ENCODE data around the gene ZNF174.

ZNF174 gene

DNA sequence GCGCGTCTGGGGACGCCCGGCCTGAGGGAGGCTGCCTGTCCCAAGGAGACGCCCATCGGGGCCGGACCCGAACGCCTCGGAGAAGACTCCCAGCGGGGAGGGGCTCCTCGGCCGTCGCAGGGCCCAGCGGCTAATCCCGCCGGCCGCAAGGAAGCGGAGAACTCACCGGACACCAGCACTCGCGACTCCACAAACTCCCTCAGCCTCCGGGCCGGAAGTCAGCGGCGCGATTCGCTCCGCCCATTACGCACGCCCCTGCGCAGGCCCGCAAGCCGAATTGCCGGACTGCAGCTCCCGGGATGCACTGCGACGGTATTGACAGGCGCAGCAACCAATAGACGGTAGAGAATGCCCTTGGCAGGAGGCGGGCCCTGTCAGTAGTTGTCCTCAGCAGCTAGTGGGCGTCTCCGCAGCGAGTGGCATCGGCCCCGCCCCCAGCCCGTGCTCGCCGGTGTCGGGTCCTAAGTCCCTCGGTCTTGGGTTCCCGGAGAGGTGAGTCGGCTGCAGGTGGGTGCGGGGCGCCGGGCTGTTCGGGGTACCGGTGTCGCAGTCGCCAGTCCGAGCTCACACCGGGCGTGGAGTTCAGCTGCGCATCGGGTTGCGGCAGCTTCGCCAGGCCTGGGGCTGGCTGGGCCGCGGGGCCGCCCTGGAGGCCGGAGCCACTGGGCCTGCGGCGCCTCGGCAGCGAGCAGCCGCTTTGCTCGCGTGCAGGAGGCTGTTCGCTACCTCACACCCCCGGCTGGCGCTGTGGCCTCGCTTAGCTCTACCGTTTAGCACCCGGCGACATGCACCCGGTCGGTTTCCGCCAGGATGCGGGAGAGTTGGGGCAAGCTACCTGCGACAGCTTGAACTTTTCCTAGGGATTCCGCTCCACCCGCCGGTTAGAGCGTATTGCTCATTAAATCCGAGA is at the start of gene ZNF174, which contains the start of gene ZSCAN32:
TSS of gene ZNF174 (plus strand) at position 437 of the 910 bp plus-strand sequence. CDS start 790 bp downstream, outside the sequence.
TSS of gene ZSCAN32 (minus strand) at position 226 of the 910 bp plus-strand sequence. CDS start 3,447 bp downstream, outside the sequence.
- DNase-seq = peak; percentile 97 to 99

DNA sequence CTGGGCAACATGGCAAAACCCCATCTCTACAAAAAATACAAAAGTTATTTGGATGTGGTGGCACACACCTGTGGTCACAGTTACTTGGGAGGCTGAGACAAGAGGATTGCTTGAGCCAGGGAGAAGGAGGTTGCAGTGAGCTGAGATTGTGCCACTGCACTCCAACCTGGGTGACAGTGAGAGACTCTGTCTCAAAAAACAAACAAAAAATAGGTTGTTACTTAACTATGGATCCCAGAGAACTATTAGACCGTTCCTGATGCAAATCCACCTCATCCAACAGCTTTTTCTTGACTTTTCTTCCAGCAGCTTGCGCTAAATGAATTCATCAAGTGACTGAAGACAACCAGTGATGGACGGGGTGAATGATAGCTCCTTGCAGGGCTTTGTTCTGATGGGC is 45.4 kb upstream of the ZNF174 start, which contains the start of gene OR2C1:
TSS of gene OR2C1 (plus strand) at position 301 of the 400 bp plus-strand sequence. CDS start at position 353, 52 bp downstream.
- no peak for DNase-seq

DNA sequence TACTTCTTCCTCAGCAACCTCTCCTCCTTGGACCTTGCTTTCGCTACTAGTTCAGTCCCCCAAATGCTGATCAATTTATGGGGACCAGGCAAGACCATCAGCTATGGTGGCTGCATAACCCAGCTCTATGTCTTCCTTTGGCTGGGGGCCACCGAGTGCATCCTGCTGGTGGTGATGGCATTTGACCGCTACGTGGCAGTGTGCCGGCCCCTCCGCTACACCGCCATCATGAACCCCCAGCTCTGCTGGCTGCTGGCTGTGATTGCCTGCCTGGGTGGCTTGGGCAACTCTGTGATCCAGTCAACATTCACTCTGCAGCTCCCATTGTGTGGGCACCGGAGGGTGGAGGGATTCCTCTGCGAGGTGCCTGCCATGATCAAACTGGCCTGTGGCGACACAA is 44.9 kb upstream of the ZNF174 start:
- DNase-seq = no peak

DNA sequence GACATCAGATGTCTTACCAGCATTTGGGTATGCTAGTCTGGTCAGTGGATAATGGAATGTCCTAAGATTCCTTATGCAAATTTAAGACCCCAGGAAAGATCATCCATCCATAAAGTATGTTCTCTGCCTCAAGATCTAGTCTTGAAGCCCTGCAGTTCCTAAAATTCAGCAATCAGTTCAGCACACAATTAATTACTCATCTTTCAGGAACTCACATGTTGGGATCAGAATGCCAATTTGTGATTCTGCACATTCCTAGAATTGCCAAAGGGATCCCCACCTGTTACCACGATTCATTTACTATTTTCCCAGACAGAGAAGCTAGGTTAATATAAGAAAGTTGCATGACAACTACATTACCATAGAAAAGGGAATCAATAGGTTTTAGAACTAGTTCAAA is 42.1 kb upstream of the ZNF174 start:
- no peak for DNase-seq

DNA sequence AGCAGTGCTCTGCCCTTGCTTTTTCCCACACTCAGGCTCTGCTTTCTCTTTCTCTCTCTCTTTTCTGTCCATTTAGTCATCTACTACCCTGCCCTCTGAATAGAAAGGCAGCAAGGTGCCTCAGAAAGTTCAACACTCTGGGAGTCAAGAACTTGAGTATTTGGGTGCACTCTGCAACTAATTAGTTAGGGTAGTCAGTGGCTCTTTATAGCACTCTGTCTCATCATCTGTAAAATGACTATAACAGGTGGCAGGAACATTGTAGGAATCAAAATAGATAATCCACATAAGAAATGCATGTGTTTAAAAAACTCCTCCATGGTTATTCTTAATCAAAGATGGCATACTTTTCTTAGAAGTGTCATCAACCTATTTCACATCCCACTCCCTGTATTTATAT is 38.1 kb upstream of the ZNF174 start:
- no peak for DNase-seq

DNA sequence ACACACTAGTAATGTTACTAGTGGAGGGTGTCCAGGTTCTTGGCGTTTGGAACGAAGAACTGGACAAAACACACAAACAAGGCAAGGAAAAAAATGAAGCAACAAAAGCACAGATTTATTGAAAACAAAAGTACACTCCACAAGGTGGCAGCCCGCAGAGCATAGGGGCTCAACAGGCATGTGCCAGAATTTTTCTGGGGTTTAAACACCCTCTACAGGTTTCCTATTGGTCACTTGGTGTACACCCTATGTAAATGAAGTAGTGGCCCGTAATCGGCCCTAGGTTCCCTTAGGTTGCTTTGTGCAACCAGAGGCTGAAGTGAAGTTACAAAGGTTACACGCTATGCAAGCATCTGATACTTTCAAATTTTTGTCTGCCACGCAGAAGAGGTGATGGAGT is 37.2 kb upstream of the ZNF174 start:
- no peak for DNase-seq

DNA sequence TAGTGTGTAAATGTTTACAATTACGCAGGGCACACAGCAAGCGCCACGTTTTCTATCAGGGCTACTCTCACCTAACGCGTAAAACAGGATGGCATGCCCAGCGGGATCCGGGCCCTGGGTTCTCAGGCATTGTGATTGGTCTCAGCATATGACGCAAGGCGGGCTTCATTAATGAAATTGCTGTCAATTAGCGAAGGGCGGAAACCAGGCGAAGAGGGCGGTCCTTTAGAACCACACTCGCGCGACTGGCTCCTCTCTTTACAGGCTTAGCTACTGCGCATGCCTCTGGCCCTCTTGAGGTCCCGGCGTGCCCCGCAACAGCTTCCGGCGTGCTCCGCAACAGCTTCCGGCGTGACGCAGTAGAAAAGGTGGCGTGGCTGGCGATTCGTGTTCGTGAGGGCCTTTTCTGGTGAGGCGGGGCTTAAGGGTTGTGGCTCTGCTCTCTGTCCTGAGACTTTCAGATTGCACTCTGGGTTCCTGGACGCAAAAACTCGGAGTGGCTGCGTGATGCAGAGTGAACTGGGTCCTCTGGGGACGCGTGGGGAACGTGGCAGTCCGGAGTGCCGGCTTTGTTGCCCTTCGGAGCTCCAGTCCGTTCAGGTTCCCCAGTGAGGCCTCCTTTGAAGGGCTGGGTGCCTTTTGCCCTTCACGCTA is 36.1 kb upstream of the ZNF174 start:
- peak; percentile 74 to 91 for DNase-seq

DNA sequence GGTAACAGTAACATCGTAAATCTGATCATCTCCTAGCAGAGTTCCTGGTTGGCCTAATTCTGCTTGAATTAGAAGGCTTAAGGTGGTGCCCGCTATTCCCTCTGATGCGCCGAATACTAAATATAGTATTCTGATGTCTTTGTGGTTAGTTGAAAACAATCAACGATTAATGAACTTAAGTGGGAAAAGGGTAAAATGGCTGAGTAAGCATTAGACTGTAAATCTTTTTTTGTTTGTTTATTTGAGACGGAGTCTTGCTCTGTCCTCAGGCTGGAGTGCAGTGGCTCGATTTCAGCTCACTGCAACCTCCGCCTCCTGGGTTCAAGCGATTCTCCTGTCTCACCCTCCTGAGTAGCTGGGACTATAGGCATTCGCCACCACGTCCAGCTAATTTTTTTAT is 31.9 kb upstream of the ZNF174 start:
- no peak for DNase-seq

DNA sequence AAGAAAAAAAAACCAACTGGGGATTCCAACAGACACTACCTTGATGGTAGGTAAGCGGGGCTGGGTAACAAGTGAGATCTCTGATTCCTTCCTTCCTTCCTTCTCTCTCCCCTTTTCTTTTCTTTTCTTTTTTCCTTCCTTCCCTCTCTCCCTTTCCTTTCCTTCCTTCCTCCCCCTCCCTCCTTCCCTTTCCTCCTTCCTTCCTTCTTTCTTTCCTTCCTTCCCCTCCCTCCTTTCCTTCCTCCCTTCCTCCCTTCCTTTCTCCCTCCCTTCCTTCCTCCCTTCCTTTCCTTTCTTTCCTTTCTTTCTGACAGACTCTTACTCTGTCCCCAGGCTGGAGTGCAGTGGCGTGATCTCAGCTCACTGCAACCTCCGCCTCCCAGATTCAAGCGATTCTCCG is 25.3 kb upstream of the ZNF174 start:
- no peak for DNase-seq

DNA sequence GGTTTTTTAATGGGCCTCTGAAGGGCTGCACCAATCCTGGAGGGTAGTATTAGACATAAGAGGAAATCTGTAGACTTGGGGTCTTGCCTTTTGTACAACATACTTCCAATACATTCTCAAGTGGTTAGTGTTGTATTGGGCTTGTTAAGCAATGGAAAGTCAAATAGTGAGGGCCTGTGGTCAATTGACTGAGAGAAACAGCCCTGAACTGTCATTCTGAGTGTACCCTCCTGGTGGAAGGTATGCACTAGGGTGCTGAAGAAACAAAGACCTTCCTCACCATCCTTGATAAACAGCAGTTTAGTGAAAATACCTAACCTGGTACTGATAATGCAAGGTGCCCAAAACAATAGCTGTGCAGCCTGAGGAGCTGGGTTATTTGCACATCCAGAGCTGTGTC is 23.1 kb upstream of the ZNF174 start:
- DNase-seq = no peak

DNA sequence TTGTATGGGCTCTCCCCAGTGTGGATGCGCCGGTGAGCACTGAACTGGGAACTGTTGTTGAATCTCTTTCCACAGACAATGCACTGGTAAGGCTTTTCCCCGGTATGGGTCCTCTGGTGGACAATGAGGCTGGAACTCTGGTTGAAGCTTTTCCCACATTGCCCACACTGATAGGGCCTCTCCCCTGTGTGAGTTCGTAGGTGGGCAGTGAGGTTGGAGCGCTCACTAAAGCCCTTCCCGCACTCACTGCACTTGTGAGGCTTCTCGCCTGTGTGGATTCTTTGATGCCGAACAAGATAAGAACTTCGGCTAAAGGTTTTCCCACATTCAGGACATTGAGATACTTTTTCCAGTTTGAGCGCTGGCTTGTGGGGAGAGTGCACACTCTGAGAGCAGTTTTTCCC is 18.0 kb upstream of the ZNF174 start:
- no peak for DNase-seq

DNA sequence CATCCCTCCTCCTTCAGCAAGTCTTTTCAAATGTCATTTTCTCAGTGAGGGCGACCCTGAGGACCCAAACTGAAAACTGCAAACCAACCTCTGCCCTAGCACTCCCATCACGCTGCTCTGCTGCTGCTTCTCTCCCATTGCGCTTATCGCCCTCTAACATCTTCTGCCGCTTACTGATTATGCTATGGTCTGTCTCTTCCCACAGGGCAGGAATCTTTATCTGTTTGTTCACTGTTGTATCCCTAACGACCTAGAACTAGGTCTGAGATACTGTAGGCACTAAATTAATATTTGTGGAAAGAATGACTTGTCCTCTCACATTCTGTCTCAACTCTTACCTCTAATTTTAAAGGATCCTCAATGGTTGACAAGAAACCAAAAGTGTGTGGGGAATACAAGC is 12.7 kb upstream of the ZNF174 start:
- no peak for DNase-seq

DNA sequence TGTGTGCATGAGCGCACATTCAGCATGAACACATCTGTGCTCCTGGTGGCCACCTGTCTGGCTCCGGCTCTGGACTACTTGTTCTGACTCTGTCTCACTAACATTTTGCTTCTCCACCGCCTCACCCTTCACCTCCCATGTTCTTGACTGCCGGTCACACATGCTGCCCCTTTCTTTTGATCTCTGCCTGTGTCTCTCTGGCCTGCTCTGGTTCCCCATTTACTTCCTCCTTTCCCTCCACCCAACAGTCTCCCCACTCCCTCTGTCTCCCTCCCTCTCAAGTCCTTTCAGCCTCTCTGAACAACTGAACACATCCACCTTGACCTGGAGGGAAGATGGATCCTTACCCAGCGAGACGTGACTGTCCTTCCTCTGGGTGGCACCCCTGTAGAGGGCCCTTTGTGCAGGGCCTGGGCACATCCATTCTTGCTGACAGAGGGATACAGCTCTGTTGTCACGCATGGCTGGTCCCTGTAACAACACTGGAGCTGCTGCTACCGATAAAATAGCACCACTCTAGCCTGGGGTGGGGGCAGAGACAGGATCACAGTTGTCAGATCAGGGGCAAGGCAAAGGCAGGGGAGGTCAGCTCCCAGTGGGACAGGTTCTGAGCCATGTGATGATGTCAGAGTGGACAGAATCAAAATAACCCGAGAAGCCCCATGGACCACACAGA is 11.2 kb upstream of the ZNF174 start:
- no peak for DNase-seq

DNA sequence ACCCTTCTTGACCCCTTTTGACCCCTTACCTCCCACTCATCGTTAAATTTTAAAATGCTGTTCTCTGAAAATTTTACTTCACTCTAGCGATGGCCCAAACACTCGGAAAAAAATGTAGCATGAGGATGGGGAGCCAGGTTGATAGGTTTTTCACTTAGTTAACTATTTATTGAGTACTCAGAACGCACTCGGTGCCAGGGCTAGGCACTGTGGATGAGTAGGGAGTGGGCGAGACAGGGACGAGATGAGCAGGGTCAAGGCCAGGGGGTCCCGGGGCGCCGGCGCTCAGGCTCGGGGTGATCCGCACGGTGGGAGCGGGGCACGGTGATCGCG is 603 bp upstream of the ZNF174 start:
- DNase-seq = no peak

DNA sequence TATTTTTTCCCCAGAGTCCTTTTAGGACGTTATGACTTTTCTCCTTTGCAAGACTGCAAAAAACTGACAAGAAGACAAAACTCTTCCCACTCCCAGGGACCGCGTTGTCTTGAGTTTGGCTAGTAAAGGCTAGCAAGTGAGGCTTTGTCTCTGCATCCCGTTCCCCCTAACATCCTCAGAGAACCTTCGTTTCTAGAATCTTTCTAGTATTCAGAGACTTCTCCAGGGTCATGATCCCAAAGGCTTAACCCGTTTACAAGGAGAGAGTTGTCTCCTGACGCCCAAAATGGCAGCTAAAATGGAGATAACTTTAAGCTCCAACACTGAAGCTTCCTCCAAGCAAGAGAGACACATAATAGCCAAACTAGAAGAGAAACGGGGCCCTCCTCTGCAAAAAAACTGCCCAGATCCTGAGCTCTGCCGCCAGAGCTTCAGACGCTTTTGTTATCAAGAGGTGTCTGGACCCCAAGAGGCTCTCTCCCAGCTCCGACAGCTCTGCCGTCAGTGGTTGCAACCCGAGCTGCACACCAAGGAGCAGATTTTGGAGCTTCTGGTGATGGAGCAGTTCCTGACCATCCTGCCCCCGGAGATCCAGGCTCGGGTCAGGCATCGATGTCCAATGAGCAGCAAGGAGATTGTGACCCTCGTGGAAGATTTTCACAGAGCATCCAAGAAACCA is 843 bp downstream of the ZNF174 start:
- no peak for DNase-seq

DNA sequence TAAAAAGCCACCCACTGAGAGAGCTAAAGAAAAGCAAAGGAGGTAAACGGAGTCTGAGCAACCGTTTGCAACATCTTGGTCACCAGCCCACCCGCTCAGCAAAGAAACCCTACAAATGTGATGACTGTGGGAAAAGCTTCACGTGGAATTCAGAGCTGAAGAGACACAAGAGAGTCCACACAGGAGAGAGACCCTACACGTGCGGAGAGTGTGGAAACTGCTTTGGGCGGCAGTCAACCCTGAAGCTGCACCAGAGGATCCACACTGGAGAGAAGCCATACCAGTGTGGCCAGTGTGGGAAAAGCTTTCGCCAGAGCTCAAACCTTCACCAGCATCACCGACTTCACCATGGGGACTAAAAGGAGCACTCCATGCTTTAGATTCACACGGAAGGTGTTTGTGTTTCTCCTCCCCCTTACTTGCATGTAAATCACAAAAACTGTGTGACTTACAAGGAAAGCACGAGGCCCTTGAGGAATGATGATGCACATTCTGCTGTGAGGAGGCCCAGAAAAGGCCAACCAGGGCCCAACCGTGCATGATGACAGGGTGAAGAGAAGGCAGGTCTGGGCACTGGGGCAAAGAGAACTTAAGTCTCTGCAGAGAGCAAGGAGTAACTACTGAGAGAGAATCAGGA is 7.7 kb downstream of the ZNF174 start:
- no peak for DNase-seq

DNA sequence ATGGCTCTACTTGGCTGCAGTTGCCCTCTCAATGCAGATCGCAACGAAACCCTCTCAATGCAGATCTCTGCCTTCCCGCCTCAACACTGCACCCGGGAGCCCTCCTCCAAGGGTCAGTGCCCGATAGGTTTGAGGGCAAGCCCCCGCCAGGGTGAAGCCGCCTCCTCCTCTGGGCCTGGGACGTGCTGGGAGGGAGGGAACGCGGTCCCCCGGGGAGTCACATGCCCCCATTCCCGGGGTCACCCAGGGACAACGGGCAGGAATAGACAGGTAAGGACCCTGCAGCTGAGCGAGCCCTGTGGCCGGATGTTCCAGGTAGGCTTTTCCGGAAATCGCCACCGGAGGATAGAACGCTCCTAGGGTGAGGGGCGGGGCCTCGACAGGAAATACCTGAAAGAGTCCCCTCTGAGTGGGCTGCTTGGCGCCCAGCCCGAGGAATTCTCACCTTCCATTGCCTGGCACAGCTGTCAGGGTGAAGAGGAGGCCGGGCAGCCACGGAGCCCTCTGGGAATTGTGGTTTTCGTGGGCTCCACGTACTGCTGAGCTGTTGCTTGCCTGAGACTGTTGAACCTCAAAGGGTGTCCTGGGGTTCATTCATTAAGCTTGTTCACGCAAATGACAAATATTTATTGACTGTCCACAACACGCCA is 12.8 kb downstream of the ZNF174 start:
- no peak for DNase-seq

DNA sequence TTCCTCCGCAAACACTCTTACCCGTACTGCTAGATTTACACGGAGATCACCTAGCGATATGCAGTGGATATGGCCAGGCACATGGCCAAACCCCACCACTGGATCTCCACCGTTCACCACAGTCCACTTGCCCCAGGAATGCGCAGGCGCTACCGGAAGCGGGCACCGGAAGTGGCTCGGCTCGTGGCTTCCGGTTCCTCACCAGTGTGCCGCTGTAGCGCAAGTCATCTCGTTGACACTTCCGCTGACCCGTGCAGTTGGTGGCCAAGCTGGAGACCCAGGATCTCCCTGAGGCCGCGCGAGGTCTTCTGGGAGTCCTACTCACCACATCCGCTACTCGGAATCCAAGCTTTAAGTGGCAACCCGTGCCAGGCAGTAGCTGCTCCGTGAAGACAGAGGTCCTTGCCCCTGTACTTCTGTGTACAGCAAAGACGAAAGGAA is 30.8 kb downstream of the ZNF174 start:
- peak; percentile 50 to 64 for DNase-seq

DNA sequence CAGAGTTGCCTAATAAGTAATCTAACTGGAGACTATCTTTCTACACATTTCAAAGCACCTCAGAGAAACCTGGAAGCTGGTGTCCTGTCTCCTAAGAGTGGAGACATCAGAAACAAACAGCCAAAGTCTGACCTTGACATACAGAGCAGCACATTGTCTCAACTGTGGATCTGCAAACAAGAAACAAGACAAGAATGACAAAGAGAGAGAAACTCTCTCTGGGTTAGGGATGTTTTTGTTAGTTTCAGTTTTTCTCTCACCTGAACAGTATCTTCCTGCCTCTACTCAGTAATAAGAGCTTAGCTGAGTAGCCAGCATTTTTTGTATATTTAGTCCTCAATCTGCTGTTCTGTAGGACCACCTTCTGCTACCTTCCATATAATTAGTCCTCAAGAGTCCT is 33.4 kb downstream of the ZNF174 start:
- DNase-seq = no peak

DNA sequence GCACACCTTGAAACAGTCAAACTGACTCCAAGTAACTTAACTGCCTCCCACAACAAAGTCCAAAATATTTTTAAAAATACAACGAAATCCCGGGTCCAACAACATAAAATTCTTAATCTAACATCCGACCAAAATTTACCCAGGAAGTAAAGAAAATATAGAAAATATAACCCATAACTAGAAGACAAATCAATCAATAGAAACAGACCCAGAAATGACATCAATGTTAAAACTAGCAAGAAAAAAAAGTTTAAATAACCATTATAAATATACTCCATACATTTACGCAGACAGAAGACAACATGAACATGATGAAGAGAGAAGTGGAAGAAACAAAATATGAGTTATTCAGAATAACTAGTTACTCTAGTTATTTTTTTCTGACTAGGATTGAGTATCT is 38.6 kb downstream of the ZNF174 start:
- DNase-seq = no peak

DNA sequence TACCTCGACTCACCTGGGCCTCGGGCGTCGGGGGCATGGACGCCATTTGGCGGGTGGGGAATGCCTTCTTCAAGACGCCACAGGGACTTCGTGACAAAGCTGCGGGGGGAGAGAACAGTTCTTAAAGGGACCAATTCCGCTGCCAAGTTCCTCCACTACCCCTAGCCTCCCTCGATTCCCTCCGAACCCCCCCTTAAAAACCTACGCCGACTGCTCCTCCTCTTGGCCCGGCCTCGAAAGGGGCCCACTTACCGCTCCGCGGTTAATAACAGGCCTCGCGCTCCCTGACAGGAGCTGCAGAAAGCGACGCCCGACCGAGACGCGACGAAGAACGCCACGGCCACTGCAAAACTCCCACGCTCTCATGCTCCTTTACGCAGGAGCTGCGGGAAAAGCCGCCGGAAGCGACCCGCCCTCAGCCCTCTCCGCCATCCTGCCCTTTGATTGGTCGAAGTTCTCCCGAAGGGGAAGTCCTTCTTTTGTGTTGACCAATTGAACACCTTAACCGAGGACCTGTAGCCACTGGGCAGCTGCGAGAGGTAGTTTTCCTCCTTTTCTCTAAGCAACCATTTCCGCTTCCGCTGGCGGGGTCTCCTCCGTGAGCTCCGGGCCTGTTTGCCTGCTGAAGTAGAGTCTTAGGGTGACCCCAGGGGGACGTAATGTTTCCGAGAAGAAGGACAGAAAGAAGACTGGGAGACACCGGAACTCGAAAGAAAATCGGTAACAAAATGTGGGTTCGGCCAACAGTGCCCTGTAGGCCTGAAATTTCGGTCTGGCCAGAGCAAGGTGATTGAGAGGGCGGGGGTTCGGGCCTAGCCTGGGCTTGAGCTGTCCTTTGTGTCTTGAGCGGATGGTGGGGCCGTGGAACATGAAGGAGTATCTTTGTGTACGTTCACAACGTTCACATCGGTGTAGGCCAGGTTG is 42.4 kb downstream of the ZNF174 start, which contains the start of the genes NAA60 and ZNF597:
TSS of gene NAA60 (plus strand) at position 573 of the 924 bp plus-strand sequence. CDS start 32,548 bp downstream, outside the sequence.
TSS of gene ZNF597 (minus strand) at position 397 of the 924 bp plus-strand sequence. CDS start at position 46, 351 bp downstream.
- DNase-seq = peak; percentile 61 to 84

Data from stimulated activated CD4-positive, alpha-beta T cell treated with anti-CD3 and anti-CD28 coated beads, Interleukin-4, amount 100 ng/mL, for 4 hours (primary cell).